NCI-H2196 (cell line): ENCODE measurements around the gene ESYT2.
"Not testable (repeated sequence)": the region's sequence is repeated elsewhere in the genome, so short reads cannot be mapped to it uniquely, and the experiment has no call there.

ENCODE experiments used
- DNase-seq: peaks from one replicate; lab custom pipeline; 2025; ENCODE audit not compliant: unreplicated experiment; lab: John Stamatoyannopoulos, UW

ESYT2 gene

GRCh38 chr7:158829342-158830210 is at the start of gene ESYT2:
Gene ESYT2, minus strand, starts transcription at chr7:158829509. Its CDS starts 91 bp downstream, at chr7:158829418.
- peak; percentile 81 for DNase-seq

GRCh38 chr7:158878151-158879079 is 49.1 kb upstream of the ESYT2 start:
- not testable (repeated sequence) for DNase-seq

- no peak for DNase-seq
These were observed 47.7 kb upstream of the ESYT2 start for GRCh38 chr7:158876984-158877383.

- DNase-seq: no peak
These were observed 40.6 kb upstream of the ESYT2 start for GRCh38 chr7:158869876-158870275.

- no peak for DNase-seq
These were observed 39.6 kb upstream of the ESYT2 start for GRCh38 chr7:158868764-158869410.

- DNase-seq: no peak
These were observed 38.1 kb upstream of the ESYT2 start for GRCh38 chr7:158867214-158867984.

- DNase-seq: no peak
These were observed 36.7 kb upstream of the ESYT2 start for GRCh38 chr7:158865977-158866376.

- no peak for DNase-seq
These were observed 36.2 kb upstream of the ESYT2 start for GRCh38 chr7:158865462-158865922.

- DNase-seq: no peak
These were observed 35.5 kb upstream of the ESYT2 start for GRCh38 chr7:158864833-158865232.

- DNase-seq: no peak
These were observed 35.2 kb upstream of the ESYT2 start for GRCh38 chr7:158864507-158864820.

GRCh38 chr7:158863611-158864506 is 34.5 kb upstream of the ESYT2 start:
- DNase-seq: no peak

GRCh38 chr7:158862985-158863610 is 33.8 kb upstream of the ESYT2 start:
- not testable (repeated sequence) for DNase-seq

GRCh38 chr7:158861936-158862704 is 32.8 kb upstream of the ESYT2 start:
- no peak for DNase-seq

GRCh38 chr7:158861004-158861787 is 31.9 kb upstream of the ESYT2 start:
- DNase-seq: no peak

GRCh38 chr7:158860394-158860793 is 31.1 kb upstream of the ESYT2 start:
- DNase-seq: no peak

- no peak for DNase-seq
These were observed 29.5 kb upstream of the ESYT2 start for GRCh38 chr7:158858592-158859503.
